Activated naive CD4-positive, alpha-beta T cell treated with anti-CD3 and anti-CD28 coated beads for 36 hours (primary cell): ENCODE results near the gene MSH3. TPM values are rescaled to one million over a fixed set of nuclear protein-coding genes. Genes with fewer than 3 reads are reported as not detected.
"Not testable (repeated sequence)": the region's sequence is repeated elsewhere in the genome, so short reads cannot be mapped to it uniquely, and the experiment has no call there.

Source experiments
- CTCF ChIA-PET: fragments of 350-600 bp; sonication (Branson Sonifier 250); formaldehyde crosslinking; loops from one replicate; lab custom pipeline; 2021; ENCODE audit warnings: antibody characterized with exemption; lab: Charles Lee
- DNase-seq: peaks from one replicate; pipeline ENCODE4 v3.0.0-alpha.2; 2020
- H3K27ac Mint-ChIP-seq: one replicate; pipeline ENCODE4 v1.8.0; 2021; ENCODE audit warnings: mild to moderate bottlenecking, mixed read lengths
- H3K27me3 Mint-ChIP-seq: one replicate; pipeline ENCODE4 v1.8.0; 2021; ENCODE audit warnings: low read depth, mixed read lengths
- H3K36me3 Mint-ChIP-seq: one replicate; pipeline ENCODE4 v1.8.0; 2021; ENCODE audit warnings: low read depth, mixed read lengths
- H3K4me1 Mint-ChIP-seq: one replicate; pipeline ENCODE4 v1.8.0; 2021; ENCODE audit warnings: low read depth, mixed read lengths
- H3K4me3 Mint-ChIP-seq: one replicate; pipeline ENCODE4 v1.8.0; 2021; ENCODE audit warnings: mild to moderate bottlenecking, moderate library complexity, mixed read lengths
- H3K9me3 Mint-ChIP-seq: one replicate; pipeline ENCODE4 v1.8.0; 2021; ENCODE audit warnings: mixed read lengths
- intact Hi-C: fragments of 100-400 bp; cut with micrococcal nuclease; formaldehyde crosslinking; loops from one replicate; pipeline ENCODE4 v1.15.1; 2023
- total RNA-seq, 2 experiments: library from RNA; stranded (reverse); gene quantifications; one replicate each; pipeline ENCODE4 v1.2.3, GENCODE V29; 2021

The MSH3 gene
- total RNA-seq, 2 experiments from 2014 or later, result 25.1 to 25.8 TPM

DNA sequence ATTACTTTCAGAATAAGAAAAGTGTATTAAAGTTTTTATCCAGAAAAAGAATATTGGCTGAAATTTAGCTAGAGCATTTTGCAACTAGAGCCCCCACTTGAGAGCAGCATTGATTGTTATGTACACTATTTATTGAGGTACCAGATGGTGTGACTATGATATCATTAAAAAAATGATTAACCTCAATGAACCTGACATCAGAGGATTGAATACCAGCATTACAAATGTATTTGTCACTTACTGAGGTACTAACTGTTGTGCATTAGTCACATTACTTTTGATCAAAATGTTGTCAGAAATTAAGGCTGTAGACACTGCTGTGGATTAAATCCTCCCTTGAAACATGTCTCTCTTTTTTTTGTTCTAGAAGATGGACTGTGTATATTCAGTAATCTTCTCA is 128.2 kb downstream of the MSH3 start:
- H3K4me1 Mint-ChIP-seq, result peaks cover 15% of the 10 kb centered on the region

DNA sequence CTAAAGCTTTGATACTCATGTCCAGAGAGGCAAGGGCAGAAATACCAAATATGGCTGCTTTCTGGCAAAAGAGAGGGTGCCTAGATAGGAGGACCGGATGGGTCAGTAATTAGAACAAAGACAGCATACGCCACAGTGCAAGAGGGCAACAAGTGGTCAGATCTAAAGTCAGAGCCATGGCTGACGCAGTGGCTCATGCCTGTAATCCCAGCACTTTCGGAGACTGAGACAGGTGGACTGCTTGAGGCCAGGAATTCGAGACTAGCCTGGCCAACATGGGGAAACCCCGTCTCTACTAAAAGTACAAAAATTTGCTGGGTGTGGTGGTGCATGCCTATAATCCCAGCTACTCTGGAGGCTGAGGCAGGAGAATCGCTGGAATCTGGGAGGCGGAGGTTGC is 129.3 kb downstream of the MSH3 start:
- DNase-seq, H3K9me3 Mint-ChIP-seq, H3K27ac Mint-ChIP-seq, H3K4me3 Mint-ChIP-seq, CTCF ChIA-PET, H3K27me3 Mint-ChIP-seq, intact Hi-C loops: not testable (repeated sequence)
- peaks cover 17% of the 10 kb centered on the region for H3K36me3 Mint-ChIP-seq
- peaks cover 15% of the 10 kb centered on the region for H3K4me1 Mint-ChIP-seq

More for the DNA sequence above, 128.2 kb downstream of the MSH3 start:
- no peak for DNase-seq
- intact Hi-C loops, result no loop called here
- Mint-ChIP-seq H3K9me3 (no peaks in the 10 kb centered on the region), H3K27ac (no peak overlapping the region), H3K4me3 (no peak overlapping the region), H3K27me3 (no peaks in the 10 kb centered on the region), H3K36me3 (peaks cover 23% of the 10 kb centered on the region)
- CTCF ChIA-PET, result no interaction called here

DNA sequence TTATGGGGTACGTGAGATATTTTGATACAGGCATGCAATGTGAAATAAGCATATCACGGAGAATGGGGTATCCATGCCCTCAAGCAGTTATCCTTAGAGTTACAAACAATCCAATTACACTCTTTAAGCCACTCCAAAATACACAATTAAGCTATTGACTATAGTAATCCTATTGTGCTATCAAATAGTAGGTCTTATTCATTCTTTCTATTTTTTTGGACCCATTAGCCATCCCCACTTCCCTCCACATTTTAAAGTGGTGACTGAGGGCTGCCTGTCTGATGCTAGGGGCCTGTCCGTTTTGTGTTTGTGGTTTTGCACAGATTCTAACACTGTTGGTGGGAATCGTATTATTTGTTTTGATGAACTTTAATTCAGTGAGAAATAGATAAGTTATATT is 130.0 kb downstream of the MSH3 start:
- no peak overlapping the region for H3K27ac Mint-ChIP-seq
- no peaks in the 10 kb centered on the region for H3K9me3 Mint-ChIP-seq
- no peaks in the 10 kb centered on the region for H3K27me3 Mint-ChIP-seq
- CTCF ChIA-PET, result no interaction called here
- H3K4me3 Mint-ChIP-seq, result no peak overlapping the region
- DNase-seq, result no peak
- H3K4me1 Mint-ChIP-seq, result peaks cover 19% of the 10 kb centered on the region
- intact Hi-C loops, result no loop called here
- peaks cover 17% of the 10 kb centered on the region for H3K36me3 Mint-ChIP-seq

DNA sequence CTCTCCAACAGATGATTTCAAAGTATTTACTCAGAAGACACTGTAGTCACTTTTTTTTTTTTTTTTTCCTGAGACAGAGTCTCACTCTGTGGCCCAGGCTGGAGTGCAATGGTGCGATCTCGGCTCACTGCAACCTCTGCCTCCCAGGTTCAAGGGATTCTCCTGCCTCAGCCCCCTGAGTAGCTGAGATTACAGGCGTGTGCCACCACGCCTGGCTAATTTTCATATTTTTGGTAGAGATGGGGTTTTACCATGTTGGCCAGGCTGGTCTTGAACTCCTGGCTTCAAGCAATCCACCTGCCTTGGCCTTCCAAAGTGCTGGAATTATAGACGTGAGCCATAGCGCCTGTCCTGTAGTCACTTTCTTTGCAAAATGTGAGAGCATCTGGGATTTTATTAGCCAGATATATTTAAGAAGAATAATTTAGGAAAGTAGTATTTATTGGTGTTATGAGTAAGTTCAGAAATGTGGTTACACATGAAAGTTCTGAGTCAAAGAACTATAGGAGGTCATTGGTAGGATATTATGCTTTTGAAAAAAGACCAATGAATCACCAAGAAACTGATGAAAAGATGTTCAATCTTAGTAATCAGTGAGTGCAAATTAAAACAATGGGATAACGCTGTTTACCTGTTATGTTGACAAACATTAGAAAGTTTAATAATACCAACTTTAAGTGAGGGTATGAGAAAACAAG is 135.0 kb downstream of the MSH3 start:
- H3K9me3 Mint-ChIP-seq, H3K27me3 Mint-ChIP-seq, H3K27ac Mint-ChIP-seq, H3K4me3 Mint-ChIP-seq, CTCF ChIA-PET, DNase-seq: not testable (repeated sequence)
- intact Hi-C loops, result loop anchor here (1.0 to 5.0 kb wide), 2 partner anchors 32 to 73 kb away; no protein-coding TSS in a partner anchor
- Mint-ChIP-seq H3K4me1 (peaks cover 12% of the 10 kb centered on the region), H3K36me3 (peaks cover 14% of the 10 kb centered on the region)

DNA sequence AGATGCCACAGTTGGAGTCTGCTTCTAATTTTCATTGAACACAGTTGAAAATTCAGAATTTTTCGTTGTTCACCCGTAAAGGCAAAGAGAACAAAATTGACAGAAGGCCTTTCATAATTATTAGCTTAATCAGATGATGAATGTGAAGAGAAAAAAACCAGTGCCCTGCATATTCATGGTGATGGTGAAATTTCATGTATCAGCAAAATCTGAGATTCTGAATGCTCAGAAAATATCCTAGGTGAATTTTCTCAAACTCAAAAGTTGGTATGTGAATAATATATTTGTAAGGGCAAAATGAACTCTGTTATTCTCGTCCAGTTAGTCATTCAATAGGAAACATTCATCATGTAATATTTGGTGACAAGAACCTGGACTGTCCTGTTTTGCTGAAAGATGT is 136.2 kb downstream of the MSH3 start:
- H3K9me3 Mint-ChIP-seq, result no peaks in the 10 kb centered on the region
- H3K4me3 Mint-ChIP-seq, result no peak overlapping the region
- intact Hi-C loops, result no loop called here
- H3K27ac Mint-ChIP-seq, result no peak overlapping the region
- peaks cover 14% of the 10 kb centered on the region for H3K36me3 Mint-ChIP-seq
- CTCF ChIA-PET, result no interaction called here
- peaks cover 12% of the 10 kb centered on the region for H3K4me1 Mint-ChIP-seq
- DNase-seq, result no peak
- H3K27me3 Mint-ChIP-seq, result no peaks in the 10 kb centered on the region

DNA sequence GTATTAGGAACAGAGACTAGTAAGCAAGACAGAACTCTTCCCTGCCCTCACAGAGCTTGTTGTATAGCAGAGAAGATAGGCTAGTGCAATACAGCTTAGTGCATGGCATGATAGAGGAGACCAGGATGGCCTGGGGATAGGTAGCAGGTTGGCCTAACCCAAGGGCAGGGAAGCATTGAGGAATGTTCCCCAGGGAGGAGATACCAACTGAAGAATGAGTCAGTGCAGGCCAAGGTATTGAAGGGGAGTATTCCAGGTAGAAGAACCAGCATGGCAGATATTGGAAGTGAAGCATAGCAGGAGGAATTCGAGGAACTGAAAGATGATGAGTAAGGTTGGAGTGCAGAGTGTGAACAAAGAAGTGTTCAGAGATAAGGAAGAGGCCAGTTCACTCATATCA is 138.9 kb downstream of the MSH3 start:
- H3K4me1 Mint-ChIP-seq, result peaks cover 12% of the 10 kb centered on the region
- no peak for DNase-seq
- CTCF ChIA-PET, result no interaction called here

DNA sequence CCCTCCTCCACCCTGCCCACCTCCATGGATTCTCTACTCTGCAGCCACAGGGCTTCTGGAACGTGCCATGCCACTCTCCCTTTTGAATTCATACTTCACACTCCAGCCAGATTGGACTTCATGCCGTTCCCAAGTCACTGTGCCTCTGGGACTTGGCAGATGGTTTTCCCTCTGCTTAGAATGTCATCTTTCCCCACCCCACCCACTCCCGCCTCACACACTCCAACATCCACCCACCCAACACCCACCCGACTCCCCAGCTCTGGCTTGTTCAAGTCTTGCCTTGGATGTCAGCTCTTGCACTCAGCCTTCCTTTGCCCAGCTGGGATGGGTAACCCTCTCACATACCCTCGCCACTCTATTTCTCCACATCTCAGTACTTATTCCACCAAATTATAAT is 142.4 kb downstream of the MSH3 start:
- no peak overlapping the region for H3K4me3 Mint-ChIP-seq
- intact Hi-C loops, result no loop called here
- peaks cover 22% of the 10 kb centered on the region for H3K36me3 Mint-ChIP-seq
- no peaks in the 10 kb centered on the region for H3K9me3 Mint-ChIP-seq
- CTCF ChIA-PET, result no interaction called here
- no peak for DNase-seq
- no peak overlapping the region for H3K27ac Mint-ChIP-seq
- H3K4me1 Mint-ChIP-seq, result no peaks in the 10 kb centered on the region
- no peaks in the 10 kb centered on the region for H3K27me3 Mint-ChIP-seq

More for the DNA sequence above, 138.9 kb downstream of the MSH3 start:
- Mint-ChIP-seq H3K36me3 (peaks cover 20% of the 10 kb centered on the region), H3K27me3 (no peaks in the 10 kb centered on the region), H3K27ac (no peak overlapping the region), H3K4me3 (no peak overlapping the region), H3K9me3 (no peaks in the 10 kb centered on the region)
- intact Hi-C loops, result no loop called here

DNA sequence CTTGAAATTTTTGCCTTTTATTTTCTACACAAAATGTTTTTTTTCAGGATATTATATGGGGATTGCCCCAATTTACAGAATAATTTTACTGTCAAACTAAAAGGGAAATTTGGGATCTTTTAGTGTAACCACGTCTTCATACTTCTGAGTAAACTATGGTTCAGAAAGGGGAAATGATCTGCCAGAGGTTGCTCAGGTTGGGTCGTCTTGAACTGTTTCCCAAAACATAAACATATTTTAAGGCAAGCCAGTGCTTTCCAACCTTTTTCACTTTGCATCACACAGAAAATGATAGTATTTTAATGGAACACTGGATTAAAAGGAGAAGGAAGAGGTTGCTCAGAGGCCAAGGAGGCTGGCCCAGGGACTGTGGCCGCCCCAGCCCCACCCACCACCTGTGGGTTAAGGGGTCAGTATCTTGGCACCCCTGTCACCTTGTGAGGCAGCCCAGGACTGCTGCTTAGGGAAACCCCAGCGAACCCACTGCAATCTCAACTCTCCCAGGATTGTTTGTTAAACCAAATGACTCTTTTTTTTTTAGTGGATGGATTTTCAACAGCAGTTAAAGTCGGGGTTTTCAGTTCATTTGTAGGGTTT is 143.1 kb downstream of the MSH3 start:
- no peaks in the 10 kb centered on the region for H3K4me1 Mint-ChIP-seq
- no peak overlapping the region for H3K4me3 Mint-ChIP-seq
- no peaks in the 10 kb centered on the region for H3K27me3 Mint-ChIP-seq
- DNase-seq, result no peak
- H3K36me3 Mint-ChIP-seq, result peaks cover 20% of the 10 kb centered on the region
- no peak overlapping the region for H3K27ac Mint-ChIP-seq
- intact Hi-C loops, result no loop called here
- H3K9me3 Mint-ChIP-seq, result no peaks in the 10 kb centered on the region
- CTCF ChIA-PET, result no interaction called here

- DNase-seq, result no peak
- H3K4me3 Mint-ChIP-seq, result no peak overlapping the region
- H3K27me3 Mint-ChIP-seq, result no peaks in the 10 kb centered on the region
- CTCF ChIA-PET, result no interaction called here
- no peaks in the 10 kb centered on the region for H3K4me1 Mint-ChIP-seq
- H3K36me3 Mint-ChIP-seq, result peaks cover 27% of the 10 kb centered on the region
- H3K9me3 Mint-ChIP-seq, result no peaks in the 10 kb centered on the region
- intact Hi-C loops, result no loop called here
- H3K27ac Mint-ChIP-seq, result no peak overlapping the region
These were observed 143.7 kb downstream of the MSH3 start for GRCh38 chr5:80798166-80798565.

DNA sequence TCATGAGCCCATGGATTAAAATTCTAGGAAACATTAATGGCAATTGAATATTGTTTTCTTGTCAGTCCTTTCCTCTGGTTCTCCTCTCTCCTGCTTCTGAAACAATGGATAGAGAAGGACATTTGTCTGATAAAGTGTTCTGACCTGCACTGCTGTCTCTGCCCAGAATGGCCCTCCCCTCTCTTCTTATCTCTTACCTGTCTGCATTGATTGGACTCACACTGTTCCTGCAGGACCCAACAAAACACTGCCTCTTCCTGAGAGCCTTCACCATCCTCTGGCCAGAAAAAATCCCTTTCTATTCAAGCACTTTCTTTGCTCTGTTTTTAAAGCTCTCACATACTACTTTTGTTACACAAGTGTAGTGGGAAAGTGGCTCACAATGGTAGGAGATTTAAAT is 144.2 kb downstream of the MSH3 start:
- H3K9me3 Mint-ChIP-seq, result no peaks in the 10 kb centered on the region
- intact Hi-C loops, result no loop called here
- no peak for DNase-seq
- no peak overlapping the region for H3K27ac Mint-ChIP-seq
- no peaks in the 10 kb centered on the region for H3K4me1 Mint-ChIP-seq
- CTCF ChIA-PET, result no interaction called here
- H3K27me3 Mint-ChIP-seq, result no peaks in the 10 kb centered on the region
- H3K4me3 Mint-ChIP-seq, result no peak overlapping the region
- H3K36me3 Mint-ChIP-seq, result peaks cover 31% of the 10 kb centered on the region

DNA sequence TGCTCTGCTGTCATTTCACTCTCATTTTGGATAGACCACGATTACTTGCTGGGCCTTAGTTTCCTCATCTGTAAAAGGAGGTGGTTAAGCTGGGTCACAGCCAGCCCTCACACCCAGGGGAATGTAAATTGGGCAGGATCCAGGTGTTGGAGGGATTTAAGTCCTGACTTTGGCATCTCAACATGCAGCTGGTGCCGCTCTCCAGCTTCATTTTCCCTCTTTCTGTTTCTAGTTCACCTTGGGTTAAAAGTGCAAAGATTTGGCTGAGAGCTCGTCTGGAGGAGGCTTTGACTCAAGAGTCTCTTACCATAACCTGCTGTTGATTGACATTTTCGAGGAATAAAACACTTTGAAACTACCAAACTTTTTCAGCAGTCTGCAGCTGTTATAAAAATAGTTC is 144.6 kb downstream of the MSH3 start:
- Mint-ChIP-seq H3K27ac (no peak overlapping the region), H3K9me3 (no peaks in the 10 kb centered on the region), H3K4me3 (no peak overlapping the region), H3K4me1 (no peaks in the 10 kb centered on the region), H3K27me3 (no peaks in the 10 kb centered on the region), H3K36me3 (peaks cover 31% of the 10 kb centered on the region)
- CTCF ChIA-PET, result interaction anchor here (0.6 kb wide), 1 partner anchor 154 kb away, joined by 8 read pairs; no protein-coding TSS in a partner anchor
- no peak for DNase-seq
- intact Hi-C loops, result no loop called here

DNA sequence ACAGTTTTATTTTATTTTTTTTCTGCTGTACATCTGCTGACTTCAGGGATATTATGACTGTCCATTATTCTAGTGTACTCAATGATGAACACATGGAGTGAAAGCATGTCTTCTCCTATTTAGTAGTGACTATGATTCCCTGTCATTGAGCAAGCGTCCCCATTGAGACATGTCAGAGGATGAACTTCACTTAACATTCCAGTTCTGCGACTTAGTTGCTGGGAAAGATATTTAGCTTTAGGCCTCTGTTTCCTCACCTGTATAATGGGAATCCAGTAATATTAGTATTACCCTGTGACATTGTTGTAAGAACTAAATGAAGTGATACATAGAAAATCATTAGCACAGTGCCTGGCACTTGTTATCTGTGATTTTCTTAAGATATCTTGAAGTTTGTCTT is 145.1 kb downstream of the MSH3 start:
- intact Hi-C loops, result no loop called here
- CTCF ChIA-PET, result interaction anchor here (0.6 kb wide), 1 partner anchor 154 kb away, joined by 8 read pairs; no protein-coding TSS in a partner anchor

DNA sequence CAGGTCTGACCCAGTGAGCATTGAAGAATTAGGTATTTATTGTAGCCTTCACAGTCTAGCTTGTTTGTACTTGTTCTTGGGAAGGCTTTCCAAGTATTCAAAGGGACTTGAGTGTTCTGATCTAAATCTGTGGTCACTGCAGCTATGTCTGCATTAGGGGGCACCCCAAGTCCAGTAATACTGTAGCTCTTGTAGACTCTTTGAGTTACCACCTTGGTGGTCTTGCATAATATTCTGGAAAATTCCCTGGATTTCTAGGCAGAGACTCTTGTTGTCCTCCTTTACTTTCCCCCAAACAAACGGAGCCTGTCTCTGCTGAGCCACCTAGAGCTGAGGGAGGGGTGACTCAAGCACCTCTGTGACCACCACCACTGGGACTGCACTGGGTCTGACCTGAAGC is 149.9 kb downstream of the MSH3 start:
- CTCF ChIA-PET, result interaction anchor here (1.0 kb wide), 1 partner anchor 304 kb away, joined by 5 read pairs; no protein-coding TSS in a partner anchor

More for the DNA sequence above, 145.1 kb downstream of the MSH3 start:
- no peak overlapping the region for H3K4me3 Mint-ChIP-seq
- DNase-seq, result no peak
- H3K27me3 Mint-ChIP-seq, result no peaks in the 10 kb centered on the region
- H3K4me1 Mint-ChIP-seq, result no peaks in the 10 kb centered on the region
- H3K36me3 Mint-ChIP-seq, result peaks cover 31% of the 10 kb centered on the region
- no peaks in the 10 kb centered on the region for H3K9me3 Mint-ChIP-seq
- no peak overlapping the region for H3K27ac Mint-ChIP-seq

More for the DNA sequence above, 149.9 kb downstream of the MSH3 start:
- no peak for DNase-seq
- Mint-ChIP-seq H3K27ac (no peak overlapping the region), H3K4me3 (no peak overlapping the region), H3K4me1 (peaks cover 4% of the 10 kb centered on the region), H3K27me3 (no peaks in the 10 kb centered on the region), H3K9me3 (no peaks in the 10 kb centered on the region), H3K36me3 (peaks cover 24% of the 10 kb centered on the region)
- intact Hi-C loops, result no loop called here
